HFF-Myc (cell line): ENCODE measurements around the gene PLCB1.

Experiments used
- DNase-seq: peaks from one replicate; pipeline ENCODE4 v3.0.0-alpha.2; 2011; ENCODE audit warnings: low read depth; ENCODE audit errors: extremely low read depth
- H3K4me3 ChIP-seq: replicated peaks from 2 replicates; pipeline ENCODE4 v1.5.1; 2011; ENCODE audit warnings: low read depth, mild to moderate bottlenecking, control low read depth, low read length
- CTCF ChIP-seq: IDR thresholded peaks from 2 replicates; pipeline ENCODE4 v1.5.1; 2012; ENCODE audit warnings: mild to moderate bottlenecking, low read depth, low read length, control low read depth; ENCODE audit errors: missing control alignments

The PLCB1 gene

GRCh38 chr20:8744228-8744844, 612.3 kb downstream of the PLCB1 start:
- no peak for DNase-seq
- H3K4me3 ChIP-seq, result no peak overlapping the region
- TF ChIP-seq CTCF, result no peak

GRCh38 chr20:8749101-8749500, 617.0 kb downstream of the PLCB1 start:
- no peak for DNase-seq
- no peak overlapping the region for H3K4me3 ChIP-seq
- TF ChIP-seq CTCF, result no peak

- TF ChIP-seq CTCF, result no peak
- no peak for DNase-seq
- H3K4me3 ChIP-seq, result no peak overlapping the region
Observed at GRCh38 chr20:8749986-8750385, 617.9 kb downstream of the PLCB1 start.

- no peak overlapping the region for H3K4me3 ChIP-seq
- TF ChIP-seq CTCF, result no peak
- no peak for DNase-seq
Observed at GRCh38 chr20:8755340-8756118, 623.5 kb downstream of the PLCB1 start.

- TF ChIP-seq CTCF, result no peak
- no peak overlapping the region for H3K4me3 ChIP-seq
- peak; percentile 68 for DNase-seq
Observed at GRCh38 chr20:8756410-8756809, 624.3 kb downstream of the PLCB1 start.

GRCh38 chr20:8757146-8757545, 625.1 kb downstream of the PLCB1 start:
- DNase-seq, result peak; percentile 82
- TF ChIP-seq CTCF, result no peak
- H3K4me3 ChIP-seq, result no peak overlapping the region
